ENCODE measurements around the gene LCMT1. TPM values are rescaled to one million over a fixed set of nuclear protein-coding genes. Genes with fewer than 3 reads are reported as not detected.
A peak's percentile ranks its signal among the peaks of the same experiment; 100 is the strongest.

LCMT1 gene
- total RNA-seq, 2 donors from 2014 or later = 66.9 to 68.6 TPM

DNA sequence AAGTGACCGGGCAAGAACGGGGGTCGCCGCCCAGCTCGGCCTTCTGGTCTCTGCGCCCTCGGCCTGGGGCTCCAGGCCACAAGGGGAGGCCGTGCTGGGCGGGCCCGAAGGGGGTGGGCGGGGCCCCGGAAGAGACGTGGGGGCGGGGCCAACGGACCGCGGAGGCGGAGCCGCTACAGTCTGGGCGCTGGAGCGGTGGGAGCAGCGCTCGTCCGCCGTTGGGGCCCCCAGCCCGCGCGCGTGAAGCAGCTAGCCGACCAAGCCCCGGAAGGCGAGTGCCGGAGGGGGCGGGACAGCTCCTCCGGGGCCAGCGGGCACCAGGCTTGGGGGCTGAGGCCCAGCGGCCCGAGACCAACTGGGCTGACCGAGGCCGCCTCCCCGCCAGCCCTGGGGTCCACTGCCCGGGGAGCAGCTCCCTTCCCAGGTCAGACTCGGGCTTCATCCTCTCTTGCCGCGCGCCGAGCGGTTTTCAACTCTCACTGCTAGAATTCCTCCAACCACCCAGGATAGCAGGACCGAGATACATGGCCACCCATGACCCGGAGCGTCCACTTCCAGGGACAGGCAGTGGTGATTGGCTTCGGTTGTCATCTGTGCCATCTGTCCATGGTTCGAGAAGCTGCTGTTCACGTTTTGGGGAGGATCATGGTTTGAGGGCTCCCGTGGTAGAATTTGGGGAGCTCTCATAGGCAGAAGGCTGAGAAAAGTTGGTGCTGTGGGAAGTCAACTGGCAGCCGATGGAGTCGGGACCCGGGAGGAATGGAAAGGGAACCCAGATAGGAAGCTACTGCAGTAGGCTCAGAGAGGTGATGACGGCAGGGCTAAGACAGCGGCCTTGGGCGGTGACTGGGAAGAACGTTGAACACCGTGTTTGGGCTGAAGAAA, 44.6 kb upstream of the LCMT1 start:
- Histone ChIP-seq H3K27me3 (ENCODE audit: control insufficient read depth, insufficient read depth, low read length, poor library complexity, severe bottlenecking) (peaks cover 6% of the 10 kb centered on the region), H3K36me3 (ENCODE audit: control insufficient read depth, insufficient read depth, low read length) (no peaks in the 10 kb centered on the region)
- 10 to 21% methylated on average over 16 to 63 of the region's 63 CpGs for WGBS, 2 experiments (ENCODE audit: insufficient coverage in 1 of 2, insufficient read length in 1 of 2)

DNA sequence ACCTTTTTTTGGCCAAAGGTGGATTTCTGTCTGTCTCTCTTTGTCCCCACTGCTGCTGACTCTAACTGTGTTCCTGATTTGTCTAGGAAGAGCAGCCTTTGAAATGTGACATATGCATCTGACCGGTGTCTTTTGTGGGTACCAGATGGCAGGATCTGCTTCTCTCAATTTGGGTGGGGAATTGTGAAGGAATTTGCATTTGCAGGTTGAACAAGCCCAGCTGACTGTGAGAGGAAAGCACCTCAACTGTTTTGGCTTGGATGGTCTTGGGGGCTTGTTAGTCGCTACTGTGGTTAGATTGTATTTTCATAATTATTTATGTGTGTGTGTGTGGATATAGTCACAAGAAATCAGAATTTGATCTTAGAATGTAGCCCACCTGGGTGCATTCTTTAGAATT, 37.7 kb upstream of the LCMT1 start:
- no peak overlapping the region for H3K9ac ChIP-seq (ENCODE audit: extremely low read depth, low read length, poor library complexity, severe bottlenecking)
- no peaks in the 10 kb centered on the region for H3K4me1 Mint-ChIP-seq
- no peak overlapping the region for H3K27ac ChIP-seq (ENCODE audit: low read depth, low read length)
- peaks cover 10% of the 10 kb centered on the region for H3K9me3 Mint-ChIP-seq
- no peak overlapping the region for H3K27ac Mint-ChIP-seq
- DNase-seq = no peak
- peaks cover 10% of the 10 kb centered on the region for H3K27me3 Mint-ChIP-seq (ENCODE audit: insufficient read depth)
- H3K4me3 Mint-ChIP-seq = no peak overlapping the region
- H3K27me3 ChIP-seq (ENCODE audit: control insufficient read depth, insufficient read depth, low read length, poor library complexity, severe bottlenecking) = no peaks in the 10 kb centered on the region
- no peak overlapping the region for H3K4me3 ChIP-seq (ENCODE audit: low read length)
- H3K9me3 ChIP-seq (ENCODE audit: control insufficient read depth, low read length) = peaks cover 10% of the 10 kb centered on the region
- H3K36me3 Mint-ChIP-seq (ENCODE audit: low read depth) = no peaks in the 10 kb centered on the region
- no peaks in the 10 kb centered on the region for H3K36me3 ChIP-seq (ENCODE audit: control insufficient read depth, insufficient read depth, low read length)
- H3K4me1 ChIP-seq (ENCODE audit: control insufficient read depth, insufficient read depth, low read length) = no peaks in the 10 kb centered on the region
- TF ChIP-seq, protein P1, sequence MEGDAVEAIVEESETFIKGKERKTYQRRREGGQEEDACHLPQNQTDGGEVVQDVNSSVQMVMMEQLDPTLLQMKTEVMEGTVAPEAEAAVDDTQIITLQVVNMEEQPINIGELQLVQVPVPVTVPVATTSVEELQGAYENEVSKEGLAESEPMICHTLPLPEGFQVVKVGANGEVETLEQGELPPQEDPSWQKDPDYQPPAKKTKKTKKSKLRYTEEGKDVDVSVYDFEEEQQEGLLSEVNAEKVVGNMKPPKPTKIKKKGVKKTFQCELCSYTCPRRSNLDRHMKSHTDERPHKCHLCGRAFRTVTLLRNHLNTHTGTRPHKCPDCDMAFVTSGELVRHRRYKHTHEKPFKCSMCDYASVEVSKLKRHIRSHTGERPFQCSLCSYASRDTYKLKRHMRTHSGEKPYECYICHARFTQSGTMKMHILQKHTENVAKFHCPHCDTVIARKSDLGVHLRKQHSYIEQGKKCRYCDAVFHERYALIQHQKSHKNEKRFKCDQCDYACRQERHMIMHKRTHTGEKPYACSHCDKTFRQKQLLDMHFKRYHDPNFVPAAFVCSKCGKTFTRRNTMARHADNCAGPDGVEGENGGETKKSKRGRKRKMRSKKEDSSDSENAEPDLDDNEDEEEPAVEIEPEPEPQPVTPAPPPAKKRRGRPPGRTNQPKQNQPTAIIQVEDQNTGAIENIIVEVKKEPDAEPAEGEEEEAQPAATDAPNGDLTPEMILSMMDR (conservative IDR thresholded peaks at IDR 0.05) = no peak
- WGBS, 2 experiments (ENCODE audit: insufficient coverage in 1 of 2, insufficient read length in 1 of 2) = 94% methylated on average over 2 of the region's 2 CpGs; no CpG with 5 or more reads in 1 of the 2 experiments

More for the DNA sequence above, 44.6 kb upstream of the LCMT1 start:
- Mint-ChIP-seq H3K27me3 (ENCODE audit: insufficient read depth) (peaks cover 25% of the 10 kb centered on the region), H3K27ac (peak overlapping the region; percentile 90), H3K4me1 (peaks cover 6% of the 10 kb centered on the region), H3K36me3 (ENCODE audit: low read depth) (no peaks in the 10 kb centered on the region), H3K9me3 (no peaks in the 10 kb centered on the region), H3K4me3 (peak overlapping the region; percentile 79)
- H3K9ac ChIP-seq (ENCODE audit: extremely low read depth, low read length, poor library complexity, severe bottlenecking) = peak overlapping the region; percentile 53
- H3K9me3 ChIP-seq (ENCODE audit: control insufficient read depth, low read length) = no peaks in the 10 kb centered on the region
- DNase-seq = peak; percentile 95
- H3K27ac ChIP-seq (ENCODE audit: low read depth, low read length) = no peak overlapping the region
- peak overlapping the region; percentile 83 for H3K4me3 ChIP-seq (ENCODE audit: low read length)
- H3K4me1 ChIP-seq (ENCODE audit: control insufficient read depth, insufficient read depth, low read length) = no peaks in the 10 kb centered on the region
- TF ChIP-seq, protein P1 (conservative IDR thresholded peaks at IDR 0.05) = no peak

DNA sequence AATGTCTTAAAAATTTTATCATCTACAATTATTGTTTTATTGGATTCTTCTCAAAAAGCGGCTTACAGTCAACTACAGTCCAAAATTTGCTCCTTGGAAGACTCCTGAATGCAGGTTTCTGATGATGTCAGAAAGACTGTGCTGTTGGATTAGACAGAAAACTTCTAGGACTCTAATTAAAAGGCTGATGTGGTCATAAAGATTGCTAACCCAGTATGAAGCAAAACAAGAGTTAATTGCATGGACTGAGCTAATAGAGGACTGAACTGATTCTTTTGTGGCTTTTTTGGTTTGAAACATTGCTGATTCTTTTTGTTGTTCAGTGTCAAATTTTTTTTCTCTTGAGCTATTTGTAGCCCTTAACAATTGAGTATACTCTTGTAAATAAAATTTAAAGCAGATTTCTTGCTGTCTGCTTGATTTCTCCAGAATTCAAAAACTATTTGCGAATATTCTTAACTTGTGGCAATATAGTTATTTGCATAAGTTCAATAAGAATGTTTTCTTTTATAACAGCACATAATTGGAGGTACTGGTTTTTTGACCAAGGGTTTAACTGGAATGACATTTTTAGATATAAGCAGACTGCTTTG, 33.1 kb upstream of the LCMT1 start:
- peaks cover 10% of the 10 kb centered on the region for H3K9me3 Mint-ChIP-seq
- Histone ChIP-seq H3K4me1 (ENCODE audit: control insufficient read depth, insufficient read depth, low read length) (no peaks in the 10 kb centered on the region), H3K27me3 (ENCODE audit: control insufficient read depth, insufficient read depth, low read length, poor library complexity, severe bottlenecking) (no peaks in the 10 kb centered on the region), H3K9me3 (ENCODE audit: control insufficient read depth, low read length) (peaks cover 14% of the 10 kb centered on the region), H3K36me3 (ENCODE audit: control insufficient read depth, insufficient read depth, low read length) (no peaks in the 10 kb centered on the region), H3K27ac (ENCODE audit: low read depth, low read length) (no peak overlapping the region), H3K9ac (ENCODE audit: extremely low read depth, low read length, poor library complexity, severe bottlenecking) (no peak overlapping the region), H3K4me3 (ENCODE audit: low read length) (no peak overlapping the region)
- peaks cover 4% of the 10 kb centered on the region for H3K27me3 Mint-ChIP-seq (ENCODE audit: insufficient read depth)
- DNase-seq = no peak
- no peaks in the 10 kb centered on the region for H3K36me3 Mint-ChIP-seq (ENCODE audit: low read depth)
- no peak overlapping the region for H3K4me3 Mint-ChIP-seq
- no peak overlapping the region for H3K27ac Mint-ChIP-seq
- TF ChIP-seq, protein P1 (conservative IDR thresholded peaks at IDR 0.05) = no peak
- 83% methylated on average over 2 of the region's 2 CpGs; no CpG with 5 or more reads in 1 of the 2 experiments for WGBS, 2 experiments (ENCODE audit: insufficient coverage in 1 of 2, insufficient read length in 1 of 2)
- H3K4me1 Mint-ChIP-seq = peaks cover 15% of the 10 kb centered on the region
